ENCODE measurements around the gene PLEKHB2.

The PLEKHB2 gene

GRCh38 chr2:131122496-131122895 is 17.4 kb downstream of the PLEKHB2 start:
- Histone ChIP-seq H2BK5ac (ENCODE audit: low read length) (no peak overlapping the region), H3K4ac (ENCODE audit: low read length) (no peak overlapping the region), H3K9me3 (replicated peaks in 1 of 2; ENCODE audit: control insufficient read depth in 2 of 2, insufficient read depth in 1 of 2, low read depth in 1 of 2, low read length in 2 of 2) (peaks cover 0 to 1% of the 10 kb centered on the region in 2 donors), H3K27me3 (ENCODE audit: control insufficient read depth in 3 of 3, insufficient read depth in 3 of 3, low read depth in 1 of 3, low read length in 3 of 3) (no peaks in the 10 kb centered on the region), H3K36me3 (replicated peaks in 1 of 2; ENCODE audit: control insufficient read depth in 2 of 2, insufficient read depth in 2 of 2, low read length in 2 of 2) (peaks cover 12 to 43% of the 10 kb centered on the region in 2 donors), H3K23ac (ENCODE audit: low read depth, low read length, poor library complexity) (no peak overlapping the region), H2AK5ac (ENCODE audit: low read depth, low read length) (no peak overlapping the region), H2BK15ac (ENCODE audit: low read length) (no peak overlapping the region), H3K9ac (ENCODE audit: low read depth, low read length, poor library complexity) (no peak overlapping the region), H3K4me3 (ENCODE audit: low read length in 2 of 2) (no peak overlapping the region), H3K4me1 (ENCODE audit: control insufficient read depth in 2 of 2, insufficient read depth in 1 of 2, low read depth in 1 of 2, low read length in 2 of 2) (peaks cover 0 to 2% of the 10 kb centered on the region in 2 donors), H2BK120ac (ENCODE audit: low read depth, low read length) (no peak overlapping the region), H2AFZ (ENCODE audit: low read length) (no peak overlapping the region), H4K91ac (ENCODE audit: low read depth, low read length, poor library complexity) (no peak overlapping the region), H3K18ac (ENCODE audit: low read length) (no peak overlapping the region), H3K79me1 (ENCODE audit: low read depth, low read length) (peaks cover 7% of the 10 kb centered on the region), H3K27ac (replicated peaks; ENCODE audit: low read length) (no peak overlapping the region), H2BK12ac (ENCODE audit: low read length) (no peak overlapping the region), H4K8ac (ENCODE audit: low read depth, low read length) (no peak overlapping the region), H3K4me2 (ENCODE audit: insufficient read depth, low read length, poor library complexity, severe bottlenecking) (no peak overlapping the region), H3K14ac (ENCODE audit: low read length) (no peak overlapping the region)
- WGBS, 2 donors (ENCODE audit: extremely low coverage in 2 of 2, insufficient read length in 2 of 2, insufficient replicate concordance in 1 of 2), result no CpG with 5 or more reads among the region's 4 CpGs
- DNase-seq (ENCODE audit: low spot score), result no peak

GRCh38 chr2:131123192-131123591 is 18.1 kb downstream of the PLEKHB2 start:
- Histone ChIP-seq H3K18ac (ENCODE audit: low read length) (no peak overlapping the region), H3K4me1 (ENCODE audit: control insufficient read depth in 2 of 2, insufficient read depth in 1 of 2, low read depth in 1 of 2, low read length in 2 of 2) (peaks cover 0 to 2% of the 10 kb centered on the region in 2 donors), H2BK5ac (ENCODE audit: low read length) (no peak overlapping the region), H4K8ac (ENCODE audit: low read depth, low read length) (no peak overlapping the region), H3K79me1 (ENCODE audit: low read depth, low read length) (peaks cover 7% of the 10 kb centered on the region), H3K36me3 (replicated peaks in 1 of 2; ENCODE audit: control insufficient read depth in 2 of 2, insufficient read depth in 2 of 2, low read length in 2 of 2) (peaks cover 12 to 50% of the 10 kb centered on the region in 2 donors), H2BK12ac (ENCODE audit: low read length) (no peak overlapping the region), H3K4me3 (ENCODE audit: low read length in 2 of 2) (no peak overlapping the region), H2BK120ac (ENCODE audit: low read depth, low read length) (no peak overlapping the region), H2AFZ (ENCODE audit: low read length) (no peak overlapping the region), H3K4ac (ENCODE audit: low read length) (no peak overlapping the region), H4K91ac (ENCODE audit: low read depth, low read length, poor library complexity) (no peak overlapping the region), H3K27ac (replicated peaks; ENCODE audit: low read length) (no peak overlapping the region), H3K27me3 (ENCODE audit: control insufficient read depth in 3 of 3, insufficient read depth in 3 of 3, low read depth in 1 of 3, low read length in 3 of 3) (no peaks in the 10 kb centered on the region), H3K9ac (ENCODE audit: low read depth, low read length, poor library complexity) (no peak overlapping the region), H2AK5ac (ENCODE audit: low read depth, low read length) (no peak overlapping the region), H3K14ac (ENCODE audit: low read length) (no peak overlapping the region), H2BK15ac (ENCODE audit: low read length) (no peak overlapping the region), H3K4me2 (ENCODE audit: insufficient read depth, low read length, poor library complexity, severe bottlenecking) (no peak overlapping the region), H3K23ac (ENCODE audit: low read depth, low read length, poor library complexity) (no peak overlapping the region), H3K9me3 (replicated peaks in 1 of 2; ENCODE audit: control insufficient read depth in 2 of 2, insufficient read depth in 1 of 2, low read depth in 1 of 2, low read length in 2 of 2) (peaks cover 0 to 1% of the 10 kb centered on the region in 2 donors)
- no CpG with 5 or more reads among the region's 3 CpGs for WGBS, 2 donors (ENCODE audit: extremely low coverage in 2 of 2, insufficient read length in 2 of 2, insufficient replicate concordance in 1 of 2)
- DNase-seq (ENCODE audit: low spot score), result no peak

GRCh38 chr2:131125195-131125757 is 20.1 kb downstream of the PLEKHB2 start:
- no peak overlapping the region for H2AFZ ChIP-seq (ENCODE audit: low read length)
- no peak overlapping the region for H3K27ac ChIP-seq (replicated peaks; ENCODE audit: low read length)
- H2BK5ac ChIP-seq (ENCODE audit: low read length), result no peak overlapping the region
- H3K4me2 ChIP-seq (ENCODE audit: insufficient read depth, low read length, poor library complexity, severe bottlenecking), result no peak overlapping the region
- H3K23ac ChIP-seq (ENCODE audit: low read depth, low read length, poor library complexity), result no peak overlapping the region
- H3K9ac ChIP-seq (ENCODE audit: low read depth, low read length, poor library complexity), result no peak overlapping the region
- WGBS, 2 donors (ENCODE audit: extremely low coverage in 2 of 2, insufficient read length in 2 of 2, insufficient replicate concordance in 1 of 2), result no CpG with 5 or more reads among the region's 7 CpGs
- no peak overlapping the region for H2BK12ac ChIP-seq (ENCODE audit: low read length)
- peaks cover 0 to 1% of the 10 kb centered on the region in 2 donors for H3K9me3 ChIP-seq (replicated peaks in 1 of 2; ENCODE audit: control insufficient read depth in 2 of 2, insufficient read depth in 1 of 2, low read depth in 1 of 2, low read length in 2 of 2)
- no peak overlapping the region for H4K8ac ChIP-seq (ENCODE audit: low read depth, low read length)
- no peak overlapping the region for H3K14ac ChIP-seq (ENCODE audit: low read length)
- H3K27me3 ChIP-seq (ENCODE audit: control insufficient read depth in 3 of 3, insufficient read depth in 3 of 3, low read depth in 1 of 3, low read length in 3 of 3), result no peaks in the 10 kb centered on the region
- no peak overlapping the region for H2BK15ac ChIP-seq (ENCODE audit: low read length)
- H3K79me1 ChIP-seq (ENCODE audit: low read depth, low read length), result peaks cover 7% of the 10 kb centered on the region
- no peak overlapping the region for H2AK5ac ChIP-seq (ENCODE audit: low read depth, low read length)
- no peak for DNase-seq (ENCODE audit: low spot score)
- H3K18ac ChIP-seq (ENCODE audit: low read length), result no peak overlapping the region
- H3K36me3 ChIP-seq (replicated peaks in 1 of 2; ENCODE audit: control insufficient read depth in 2 of 2, insufficient read depth in 2 of 2, low read length in 2 of 2), result peaks cover 15 to 69% of the 10 kb centered on the region in 2 donors
- H2BK120ac ChIP-seq (ENCODE audit: low read depth, low read length), result no peak overlapping the region
- H3K4me3 ChIP-seq (ENCODE audit: low read length in 2 of 2), result no peak overlapping the region
- H3K4me1 ChIP-seq (ENCODE audit: control insufficient read depth in 2 of 2, insufficient read depth in 1 of 2, low read depth in 1 of 2, low read length in 2 of 2), result peaks cover 0 to 2% of the 10 kb centered on the region in 2 donors
- no peak overlapping the region for H3K4ac ChIP-seq (ENCODE audit: low read length)
- no peak overlapping the region for H4K91ac ChIP-seq (ENCODE audit: low read depth, low read length, poor library complexity)

- Histone ChIP-seq H2BK5ac (ENCODE audit: low read length) (no peak overlapping the region), H3K9ac (ENCODE audit: low read depth, low read length, poor library complexity) (no peak overlapping the region), H2AFZ (ENCODE audit: low read length) (no peak overlapping the region), H2BK12ac (ENCODE audit: low read length) (no peak overlapping the region), H2AK5ac (ENCODE audit: low read depth, low read length) (no peak overlapping the region), H3K14ac (ENCODE audit: low read length) (no peak overlapping the region), H3K79me1 (ENCODE audit: low read depth, low read length) (peaks cover 5% of the 10 kb centered on the region), H3K27ac (replicated peaks; ENCODE audit: low read length) (no peak overlapping the region), H3K4me1 (ENCODE audit: control insufficient read depth in 2 of 2, insufficient read depth in 1 of 2, low read depth in 1 of 2, low read length in 2 of 2) (peaks cover 0 to 2% of the 10 kb centered on the region in 2 donors), H3K4me3 (ENCODE audit: low read length in 2 of 2) (no peak overlapping the region), H3K23ac (ENCODE audit: low read depth, low read length, poor library complexity) (no peak overlapping the region), H3K18ac (ENCODE audit: low read length) (no peak overlapping the region), H4K91ac (ENCODE audit: low read depth, low read length, poor library complexity) (no peak overlapping the region), H3K36me3 (replicated peaks in 1 of 2; ENCODE audit: control insufficient read depth in 2 of 2, insufficient read depth in 2 of 2, low read length in 2 of 2) (peaks cover 15 to 76% of the 10 kb centered on the region in 2 donors), H2BK120ac (ENCODE audit: low read depth, low read length) (no peak overlapping the region), H3K27me3 (ENCODE audit: control insufficient read depth in 3 of 3, insufficient read depth in 3 of 3, low read depth in 1 of 3, low read length in 3 of 3) (no peaks in the 10 kb centered on the region), H4K8ac (ENCODE audit: low read depth, low read length) (no peak overlapping the region), H3K4me2 (ENCODE audit: insufficient read depth, low read length, poor library complexity, severe bottlenecking) (no peak overlapping the region), H3K9me3 (replicated peaks in 1 of 2; ENCODE audit: control insufficient read depth in 2 of 2, insufficient read depth in 1 of 2, low read depth in 1 of 2, low read length in 2 of 2) (peaks cover 0 to 1% of the 10 kb centered on the region in 2 donors), H3K4ac (ENCODE audit: low read length) (no peak overlapping the region), H2BK15ac (ENCODE audit: low read length) (no peak overlapping the region)
- WGBS, 2 donors (ENCODE audit: extremely low coverage in 2 of 2, insufficient read length in 2 of 2, insufficient replicate concordance in 1 of 2), result no CpG with 5 or more reads among the region's 5 CpGs
- DNase-seq (ENCODE audit: low spot score), result no peak
Measured at GRCh38 chr2:131126436-131126835, 21.3 kb downstream of the PLEKHB2 start.
